Caco-2 (cell line): ENCODE data around the gene ELOVL2. TPM values are rescaled to one million over a fixed set of nuclear protein-coding genes. Genes with fewer than 3 reads are reported as not detected.
A peak's percentile ranks its signal among the peaks of the same experiment; 100 is the strongest.

Source experiments
- BruUV-seq: library from RNA; stranded (reverse); fragments of 400-500 nt; replicated peaks from 2 replicates; lab custom pipeline; 2021; lab: Mats Ljungman, UMichigan
- CTCF ChIA-PET: fragments of 300-600 bp; sonication (Branson Sonifier 250); formaldehyde crosslinking; loops from one replicate; lab custom pipeline; 2022; ENCODE audit warnings: antibody characterized with exemption; lab: Charles Lee
- POLR2A ChIA-PET: fragments of 300-600 bp; sonication (Branson Sonifier 250); formaldehyde crosslinking; loops from one replicate; lab custom pipeline; 2022; ENCODE audit warnings: antibody characterized with exemption; lab: Charles Lee
- DNase-seq, 2 experiments: peaks; one replicate each; pipeline versions ENCODE4 v3.0.0 to v3.0.0-alpha.2; 2020 to 2022
- H3K27me3 ChIP-seq: replicated peaks from 2 replicates; pipeline ENCODE4 v1.6.0; 2011; ENCODE audit warnings: low read length; ENCODE audit not compliant: control insufficient read depth, insufficient read depth
- H3K36me3 ChIP-seq: 2 replicates; pipeline ENCODE4 v1.5.1; 2011; ENCODE audit warnings: low read length; ENCODE audit not compliant: control insufficient read depth, insufficient read depth
- H3K4me1 ChIP-seq: fragments of 250-450 bp; sonication (Bioruptor Pico); 2 replicates; pipeline ENCODE4 v1.5.1; 2020; ENCODE audit warnings: mild to moderate bottlenecking
- H3K4me3 ChIP-seq: 2 replicates; pipeline ENCODE4 v1.5.1; 2011; ENCODE audit warnings: low read depth, mild to moderate bottlenecking, control low read depth, low read length
- H3K9me3 ChIP-seq: fragments of 250-450 bp; sonication (Bioruptor Pico); 2 replicates; pipeline ENCODE4 v1.5.1; 2020; ENCODE audit warnings: mild to moderate bottlenecking, moderate library complexity
- H3K27ac Mint-ChIP-seq: one replicate; pipeline ENCODE4 v1.8.0; 2022; ENCODE audit warnings: mixed read lengths; ENCODE audit not compliant: unreplicated experiment
- H3K27me3 Mint-ChIP-seq: one replicate; pipeline ENCODE4 v1.8.0; 2022; ENCODE audit warnings: mixed read lengths; ENCODE audit not compliant: insufficient read depth, unreplicated experiment
- H3K36me3 Mint-ChIP-seq: one replicate; pipeline ENCODE4 v1.8.0; 2022; ENCODE audit warnings: mild to moderate bottlenecking, mixed read lengths; ENCODE audit not compliant: insufficient read depth, unreplicated experiment
- H3K4me1 Mint-ChIP-seq: one replicate; pipeline ENCODE4 v1.8.0; 2022; ENCODE audit warnings: low read depth, mixed read lengths; ENCODE audit not compliant: unreplicated experiment
- H3K4me3 Mint-ChIP-seq: one replicate; pipeline ENCODE4 v1.8.0; 2022; ENCODE audit warnings: mild to moderate bottlenecking, moderate library complexity, mixed read lengths; ENCODE audit not compliant: unreplicated experiment
- H3K9me3 Mint-ChIP-seq: one replicate; pipeline ENCODE4 v1.8.0; 2022; ENCODE audit warnings: mixed read lengths; ENCODE audit not compliant: unreplicated experiment
- intact Hi-C: fragments of 100-400 bp; cut with micrococcal nuclease; formaldehyde crosslinking; loops from one replicate; pipeline ENCODE4 v1.10.0; 2022; ENCODE audit not compliant: unreplicated experiment
- total RNA-seq: library from RNA; stranded (reverse); gene quantifications from 2 replicates; pipeline ENCODE4 v1.2.3, GENCODE V29; 2022
- TF ChIP-seq, protein P1 (sequence below), 2 experiments: fragments of 200-600 bp in 1 of 2; IDR thresholded peaks; 1 replicate in 1 of 2; 2 replicates in 1 of 2; pipeline versions ENCODE4 v1.5.1 to v1.8.0; 2011 to 2022; ENCODE audit warnings: antibody characterized with exemption in 1 of 2, control low read depth in 1 of 2, inconsistent platforms in 1 of 2, low read depth in 1 of 2, low read length in 1 of 2, mild to moderate bottlenecking in 1 of 2, moderate library complexity in 1 of 2; ENCODE audit not compliant: insufficient read depth in 1 of 2, severe bottlenecking in 1 of 2, unreplicated experiment in 1 of 2

Gene ELOVL2
- total RNA-seq, 1 experiment from 2014 or later = not detected

- peaks cover 43% of the 10 kb centered on the region for H3K4me1 ChIP-seq
- H3K9me3 Mint-ChIP-seq = no peaks in the 10 kb centered on the region
- H3K27me3 ChIP-seq = no peaks in the 10 kb centered on the region
- no peaks in the 10 kb centered on the region for H3K36me3 Mint-ChIP-seq
- CTCF ChIA-PET = no interaction called here
- H3K27me3 Mint-ChIP-seq = no peaks in the 10 kb centered on the region
- no peak overlapping the region for H3K27ac Mint-ChIP-seq
- no TSS peak for BruUV-seq
- no peak overlapping the region for H3K4me3 ChIP-seq
- H3K4me1 Mint-ChIP-seq = peaks cover 36% of the 10 kb centered on the region
- intact Hi-C loops = no loop called here
- no peak for DNase-seq
- no peak overlapping the region for H3K4me3 Mint-ChIP-seq
- POLR2A ChIA-PET = no interaction called here
- TF ChIP-seq, protein P1, sequence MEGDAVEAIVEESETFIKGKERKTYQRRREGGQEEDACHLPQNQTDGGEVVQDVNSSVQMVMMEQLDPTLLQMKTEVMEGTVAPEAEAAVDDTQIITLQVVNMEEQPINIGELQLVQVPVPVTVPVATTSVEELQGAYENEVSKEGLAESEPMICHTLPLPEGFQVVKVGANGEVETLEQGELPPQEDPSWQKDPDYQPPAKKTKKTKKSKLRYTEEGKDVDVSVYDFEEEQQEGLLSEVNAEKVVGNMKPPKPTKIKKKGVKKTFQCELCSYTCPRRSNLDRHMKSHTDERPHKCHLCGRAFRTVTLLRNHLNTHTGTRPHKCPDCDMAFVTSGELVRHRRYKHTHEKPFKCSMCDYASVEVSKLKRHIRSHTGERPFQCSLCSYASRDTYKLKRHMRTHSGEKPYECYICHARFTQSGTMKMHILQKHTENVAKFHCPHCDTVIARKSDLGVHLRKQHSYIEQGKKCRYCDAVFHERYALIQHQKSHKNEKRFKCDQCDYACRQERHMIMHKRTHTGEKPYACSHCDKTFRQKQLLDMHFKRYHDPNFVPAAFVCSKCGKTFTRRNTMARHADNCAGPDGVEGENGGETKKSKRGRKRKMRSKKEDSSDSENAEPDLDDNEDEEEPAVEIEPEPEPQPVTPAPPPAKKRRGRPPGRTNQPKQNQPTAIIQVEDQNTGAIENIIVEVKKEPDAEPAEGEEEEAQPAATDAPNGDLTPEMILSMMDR (IDR thresholded peaks at IDR 0.05; ENCODE audit: insufficient read depth in 1 of 2, low read depth in 1 of 2, low read length in 1 of 2, severe bottlenecking in 1 of 2, unreplicated experiment in 1 of 2) = no peak
- peaks cover 1% of the 10 kb centered on the region; the same call in 1 of the 2 replicates for H3K36me3 ChIP-seq
- no peaks in the 10 kb centered on the region for H3K9me3 ChIP-seq
These were observed 30.4 kb downstream of the ELOVL2 start for GRCh38 chr6:11013721-11014070.

DNA sequence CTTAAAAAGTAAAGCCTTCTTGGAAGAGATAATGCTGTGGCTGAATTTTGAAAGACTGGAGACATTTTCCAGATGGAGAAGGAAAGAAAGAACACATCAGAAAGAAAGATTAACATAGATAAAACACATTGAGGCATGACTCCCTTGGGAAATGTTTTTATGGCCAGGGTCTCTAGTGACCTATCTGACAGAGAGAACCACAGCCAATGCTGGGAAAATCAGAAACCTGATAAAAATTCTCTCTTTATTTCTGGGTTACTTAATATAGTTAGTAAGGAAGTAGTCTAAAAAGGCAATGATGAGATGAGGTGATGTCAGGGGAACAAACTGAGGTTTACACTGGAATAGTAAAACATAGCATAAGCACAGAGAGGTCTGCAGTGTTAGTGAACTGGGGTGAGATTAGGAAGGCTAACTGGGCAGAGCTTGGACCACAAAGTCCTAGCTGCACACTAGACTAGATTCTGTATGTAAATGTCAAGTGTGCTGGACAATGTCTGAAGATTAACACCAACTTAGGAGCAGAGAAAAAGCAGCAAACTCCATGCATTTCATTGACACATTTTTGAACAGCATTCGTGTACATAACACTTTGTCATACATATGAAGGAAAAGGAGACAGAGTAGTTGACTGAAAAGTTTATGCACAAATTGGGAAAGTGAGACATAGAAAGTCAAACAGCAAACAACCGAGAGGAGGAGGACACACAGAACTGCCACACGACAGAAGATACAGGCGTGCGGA lies 31.0 kb downstream of the ELOVL2 start:
- no TSS peak for BruUV-seq
- Mint-ChIP-seq H3K9me3 (no peaks in the 10 kb centered on the region), H3K27me3 (no peaks in the 10 kb centered on the region), H3K4me1 (peaks cover 39% of the 10 kb centered on the region), H3K27ac (peak overlapping the region; percentile 11), H3K36me3 (no peaks in the 10 kb centered on the region), H3K4me3 (no peak overlapping the region)
- peaks cover 1% of the 10 kb centered on the region; the same call in 1 of the 2 replicates for H3K36me3 ChIP-seq
- H3K9me3 ChIP-seq = no peaks in the 10 kb centered on the region
- no peak overlapping the region for H3K4me3 ChIP-seq
- no peak for DNase-seq
- H3K27me3 ChIP-seq = no peaks in the 10 kb centered on the region
- intact Hi-C loops = loop anchor here (1.0 kb wide), 3 partner anchors 54 to 99 kb away; no protein-coding TSS in a partner anchor
- CTCF ChIA-PET = interaction anchor here (1.6 to 2.2 kb wide), 3 partner anchors 26 to 56 kb away, joined by 5 to 16 read pairs (median 8); no protein-coding TSS in a partner anchor
- H3K4me1 ChIP-seq = peaks cover 45% of the 10 kb centered on the region
- POLR2A ChIA-PET = no interaction called here
- TF ChIP-seq, protein P1 (IDR thresholded peaks at IDR 0.05; ENCODE audit: insufficient read depth in 1 of 2, low read depth in 1 of 2, low read length in 1 of 2, severe bottlenecking in 1 of 2, unreplicated experiment in 1 of 2) = no peak

DNA sequence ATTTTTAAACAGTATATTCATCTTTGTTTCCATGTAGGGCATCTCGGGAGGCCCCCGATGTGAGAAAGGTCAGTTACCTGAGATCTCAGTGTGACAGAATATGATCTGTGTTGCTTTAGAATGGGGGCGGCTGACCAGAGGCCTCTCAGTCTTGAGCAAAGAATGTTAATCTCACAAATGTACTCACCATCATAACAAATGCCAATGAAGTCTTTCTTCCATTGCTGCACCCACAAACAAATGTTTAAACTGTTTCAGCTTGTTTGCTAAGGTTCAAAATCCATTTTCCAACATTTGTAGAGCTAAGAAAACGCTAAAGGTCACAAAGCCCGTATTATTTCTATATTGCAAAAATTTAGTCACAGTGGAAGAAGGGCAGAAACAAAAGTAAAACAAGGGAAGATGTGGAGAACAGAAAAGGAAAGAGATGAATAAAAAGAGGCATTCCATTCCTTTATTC lies 31.8 kb downstream of the ELOVL2 start:
- intact Hi-C loops = loop anchor here (1.0 kb wide), 3 partner anchors 55 to 100 kb away; no protein-coding TSS in a partner anchor
- peak; percentile 42 to 54 for DNase-seq
- no peaks in the 10 kb centered on the region for H3K27me3 ChIP-seq
- TF ChIP-seq, protein P1 (IDR thresholded peaks at IDR 0.05; ENCODE audit: insufficient read depth in 1 of 2, low read depth in 1 of 2, low read length in 1 of 2, severe bottlenecking in 1 of 2, unreplicated experiment in 1 of 2) = no peak
- no TSS peak for BruUV-seq
- Mint-ChIP-seq H3K4me1 (peaks cover 48% of the 10 kb centered on the region), H3K27ac (no peak overlapping the region), H3K9me3 (no peaks in the 10 kb centered on the region), H3K36me3 (no peaks in the 10 kb centered on the region), H3K27me3 (no peaks in the 10 kb centered on the region), H3K4me3 (no peak overlapping the region)
- peaks cover 53% of the 10 kb centered on the region for H3K4me1 ChIP-seq
- POLR2A ChIA-PET = no interaction called here
- no peak overlapping the region for H3K4me3 ChIP-seq
- CTCF ChIA-PET = interaction anchor here (0.9 to 2.2 kb wide), 5 partner anchors 27 to 57 kb away, joined by 3 to 16 read pairs (median 8); no protein-coding TSS in a partner anchor
- no peaks in the 10 kb centered on the region for H3K9me3 ChIP-seq
- peaks cover 1% of the 10 kb centered on the region; the same call in 1 of the 2 replicates for H3K36me3 ChIP-seq
